Metanephros (tissue), 2 donors: ENCODE data around the gene OSTM1. TPM values are rescaled to one million over a fixed set of nuclear protein-coding genes. Genes with fewer than 3 reads are reported as not detected.

Experiments
- small RNA-seq: library from RNA; depleted of rRNA; stranded (forward); fragments of <200 nt; gene quantifications from one replicate; pipeline ENCODE3, GENCODE V24; 2014; ENCODE audit warnings: low replicate concordance
- total RNA-seq: library from RNA; depleted of rRNA; stranded (reverse); fragments of >200 nt; gene quantifications from one replicate; pipeline ENCODE4 v1.2.3, GENCODE V29; 2014

Gene OSTM1, protein sequence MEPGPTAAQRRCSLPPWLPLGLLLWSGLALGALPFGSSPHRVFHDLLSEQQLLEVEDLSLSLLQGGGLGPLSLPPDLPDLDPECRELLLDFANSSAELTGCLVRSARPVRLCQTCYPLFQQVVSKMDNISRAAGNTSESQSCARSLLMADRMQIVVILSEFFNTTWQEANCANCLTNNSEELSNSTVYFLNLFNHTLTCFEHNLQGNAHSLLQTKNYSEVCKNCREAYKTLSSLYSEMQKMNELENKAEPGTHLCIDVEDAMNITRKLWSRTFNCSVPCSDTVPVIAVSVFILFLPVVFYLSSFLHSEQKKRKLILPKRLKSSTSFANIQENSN
- total RNA-seq, result 23.8 TPM

DNA sequence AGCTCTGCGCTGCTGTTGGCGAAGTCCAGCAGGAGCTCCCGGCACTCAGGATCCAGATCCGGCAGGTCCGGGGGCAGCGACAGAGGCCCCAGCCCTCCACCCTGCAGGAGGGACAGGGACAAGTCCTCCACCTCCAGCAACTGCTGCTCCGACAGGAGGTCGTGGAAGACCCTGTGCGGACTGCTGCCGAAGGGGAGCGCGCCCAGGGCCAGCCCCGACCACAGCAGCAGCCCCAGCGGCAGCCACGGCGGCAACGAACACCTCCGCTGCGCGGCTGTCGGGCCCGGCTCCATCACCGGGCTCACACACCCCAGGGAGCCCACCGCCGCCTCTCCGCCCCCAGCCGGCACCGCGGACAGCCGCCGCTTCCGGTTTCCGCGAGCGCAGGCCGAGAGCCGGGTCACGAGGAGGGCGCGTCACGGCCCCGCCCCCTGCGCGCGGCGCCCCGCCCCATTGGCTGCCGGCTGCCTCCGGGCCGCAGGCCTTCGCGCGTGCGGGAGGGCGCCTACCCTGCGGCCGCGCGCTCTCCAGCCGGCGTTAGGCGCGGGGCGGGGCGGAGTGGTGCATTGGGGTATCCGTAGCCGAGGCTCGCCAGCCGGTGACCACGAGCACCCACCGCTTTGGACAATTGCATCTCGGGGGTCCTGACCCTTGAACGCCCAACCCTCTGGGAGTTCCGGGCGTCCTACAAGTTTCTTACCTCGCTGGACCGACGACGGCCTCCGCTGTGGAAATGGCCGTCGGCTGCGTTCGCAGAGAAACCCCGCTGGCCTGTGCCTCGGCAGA lies at the start of gene OSTM1:
TSS of gene OSTM1 (minus strand) at position 383 of the 786 bp plus-strand sequence. CDS start at position 293, 90 bp downstream.

Small RNAs within 50 kb of the gene (small RNA-seq; reads per million reads assigned to genes)
- gene RF00019, result not detected

Other genes with a start within 250 kb of the OSTM1 start
- gene SEC63, start 116.5 kb downstream of the OSTM1 start, total RNA-seq, result 43.7 TPM
- not detected for gene NR2E1, start 91.3 kb upstream of the OSTM1 start, total RNA-seq
- 168 TPM for gene SNX3, start 186.3 kb upstream of the OSTM1 start, total RNA-seq
- 8.4 TPM for gene AFG1L, start 220.3 kb upstream of the OSTM1 start, total RNA-seq